ENCODE results near the gene PLXNA4.

The PLXNA4 gene

GRCh38 chr7:132246591-132246990 is 329.7 kb downstream of the PLXNA4 start:
- Histone ChIP-seq H3K27me3 (ENCODE audit: insufficient read depth, poor library complexity, severe bottlenecking) (no peaks in the 10 kb centered on the region), H3K27ac (replicated peaks) (no peak overlapping the region), H3K4me3 (replicated peaks; ENCODE audit: insufficient read depth, low read length) (no peak overlapping the region)
- TF ChIP-seq SPI1 (IDR thresholded peaks at IDR 0.05; ENCODE audit: borderline replicate concordance, low read depth) (no peak), CTCF (IDR thresholded peaks at IDR 0.05; ENCODE audit: insufficient read depth, low read length) (no peak), GABPA (IDR thresholded peaks at IDR 0.05; ENCODE audit: low read depth) (no peak), REST (IDR thresholded peaks at IDR 0.05; ENCODE audit: insufficient replicate concordance, low read depth) (no peak), POLR2AphosphoS5 (IDR thresholded peaks at IDR 0.05; ENCODE audit: low read depth) (no peak)
- DNase-seq (ENCODE audit: low read depth in 1 of 2, low spot score in 1 of 2), result no peak

- no peaks in the 10 kb centered on the region for H3K27me3 ChIP-seq (ENCODE audit: insufficient read depth, poor library complexity, severe bottlenecking)
- H3K27ac ChIP-seq (replicated peaks), result no peak overlapping the region
- no peak for DNase-seq (ENCODE audit: low read depth in 1 of 2, low spot score in 1 of 2)
- no peak overlapping the region for H3K4me3 ChIP-seq (replicated peaks; ENCODE audit: insufficient read depth, low read length)
- no peak for TF ChIP-seq REST (IDR thresholded peaks at IDR 0.05; ENCODE audit: insufficient replicate concordance, low read depth)
- no peak for TF ChIP-seq GABPA (IDR thresholded peaks at IDR 0.05; ENCODE audit: low read depth)
- no peak for TF ChIP-seq SPI1 (IDR thresholded peaks at IDR 0.05; ENCODE audit: borderline replicate concordance, low read depth)
- no peak for TF ChIP-seq POLR2AphosphoS5 (IDR thresholded peaks at IDR 0.05; ENCODE audit: low read depth)
- no peak for TF ChIP-seq CTCF (IDR thresholded peaks at IDR 0.05; ENCODE audit: insufficient read depth, low read length)
These were observed 330.7 kb downstream of the PLXNA4 start for GRCh38 chr7:132245539-132245938.

- TF ChIP-seq SPI1 (IDR thresholded peaks at IDR 0.05; ENCODE audit: borderline replicate concordance, low read depth), result no peak
- TF ChIP-seq GABPA (IDR thresholded peaks at IDR 0.05; ENCODE audit: low read depth), result no peak
- TF ChIP-seq REST (IDR thresholded peaks at IDR 0.05; ENCODE audit: insufficient replicate concordance, low read depth), result no peak
- TF ChIP-seq POLR2AphosphoS5 (IDR thresholded peaks at IDR 0.05; ENCODE audit: low read depth), result no peak
- no peak for TF ChIP-seq CTCF (IDR thresholded peaks at IDR 0.05; ENCODE audit: insufficient read depth, low read length)
- Histone ChIP-seq H3K27me3 (ENCODE audit: insufficient read depth, poor library complexity, severe bottlenecking) (no peaks in the 10 kb centered on the region), H3K4me3 (replicated peaks; ENCODE audit: insufficient read depth, low read length) (no peak overlapping the region), H3K27ac (replicated peaks) (no peak overlapping the region)
- no peak for DNase-seq (ENCODE audit: low read depth in 1 of 2, low spot score in 1 of 2)
These were observed 331.3 kb downstream of the PLXNA4 start for GRCh38 chr7:132244903-132245480.
